Mucosa of descending colon (tissue), 3 donors: ENCODE measurements around the gene EID2B. TPM values are rescaled to one million over a fixed set of nuclear protein-coding genes. Genes with fewer than 3 reads are reported as not detected.

Experiments used
- ATAC-seq: fragments of 200-7000 bp; cut with Tn5 transposase; one replicate; pipeline ENCODE4 v1.9.1; 2020; ENCODE audit warnings: mild to moderate bottlenecking, moderate library complexity
- DNase-seq, 3 donors: peaks; one replicate each; pipeline ENCODE4 v3.0.0-alpha.2; 2020
- H3K36me3 ChIP-seq: fragments of 200-600 bp; one replicate; pipeline ENCODE4 v1.8.0; 2021; ENCODE audit warnings: low read depth, mild to moderate bottlenecking
- H3K4me1 ChIP-seq: fragments of 200-600 bp; one replicate; pipeline ENCODE4 v1.8.0; 2021; ENCODE audit warnings: low read depth, mild to moderate bottlenecking
- H3K4me3 ChIP-seq: fragments of 200-600 bp; one replicate; pipeline ENCODE4 v1.8.0; 2021; ENCODE audit warnings: mild to moderate bottlenecking
- H3K9me3 ChIP-seq: fragments of 200-600 bp; one replicate; pipeline ENCODE4 v1.8.0; 2021; ENCODE audit warnings: mild to moderate bottlenecking
- CTCF ChIP-seq: fragments of 200-600 bp; IDR thresholded peaks from one replicate; pipeline ENCODE4 v1.8.0; 2022; ENCODE audit warnings: antibody characterized with exemption, mild to moderate bottlenecking
- intact Hi-C, 2 donors: fragments of 100-400 bp; cut with DNase I in 1 of 2; cut with micrococcal nuclease in 1 of 2; formaldehyde crosslinking; loops; one replicate each; pipeline versions ENCODE4 v1.11.0 to v1.11.1; 2022; cut with DNase I, micrococcal nuclease
- total RNA-seq, 3 donors: library from RNA; stranded (reverse); fragmentation: NEBNext Ultra II Directional in 2 of 3; extraction: Animal tissue kit (Norgen Biotek cat#: 25700) in 2 of 3; gene quantifications; one replicate each; pipeline versions ENCODE4 v1.2.1 to v1.2.4, GENCODE V29; 2021 to 2023
- donor health status: DM: no; HTN: no; CAD: no; lungs with moderate emphysema.
- donor health status: DM: no; HTN: no; CAD: no.
- donor health status: DM: no; HTN: yes; CAD: no.

Gene EID2B
- total RNA-seq, 3 donors from 2014 or later, result 0.20 to 4.2 (median 0.72) TPM

GRCh38 chr19:39518975-39519374, 13.7 kb downstream of the EID2B start:
- no peak for DNase-seq
- ATAC-seq, result no peak
- H3K4me3 ChIP-seq, result no peak overlapping the region
- H3K9me3 ChIP-seq, result no peaks in the 10 kb centered on the region
- no peak for TF ChIP-seq CTCF
- no peaks in the 10 kb centered on the region for H3K36me3 ChIP-seq
- H3K4me1 ChIP-seq, result peaks cover 11% of the 10 kb centered on the region
- intact Hi-C loops, result no loop called here

GRCh38 chr19:39518458-39518857, 14.2 kb downstream of the EID2B start:
- H3K4me1 ChIP-seq, result peaks cover 11% of the 10 kb centered on the region
- no peak for ATAC-seq
- intact Hi-C loops, result no loop called here

GRCh38 chr19:39517432-39517831, 15.2 kb downstream of the EID2B start:
- intact Hi-C loops, result no loop called here
- TF ChIP-seq CTCF, result no peak
- ATAC-seq (no peak), DNase-seq (no peak)
- H3K9me3 ChIP-seq, result no peaks in the 10 kb centered on the region
- H3K4me1 ChIP-seq, result peaks cover 11% of the 10 kb centered on the region
- no peak overlapping the region for H3K4me3 ChIP-seq
- H3K36me3 ChIP-seq, result no peaks in the 10 kb centered on the region

More at GRCh38 chr19:39518458-39518857, 14.2 kb downstream of the EID2B start:
- no peak for DNase-seq
- no peaks in the 10 kb centered on the region for H3K9me3 ChIP-seq
- H3K4me3 ChIP-seq, result no peak overlapping the region
- TF ChIP-seq CTCF, result no peak
- H3K36me3 ChIP-seq, result no peaks in the 10 kb centered on the region

GRCh38 chr19:39516270-39516669, 16.4 kb downstream of the EID2B start:
- DNase-seq (no peak), ATAC-seq (no peak)
- Histone ChIP-seq H3K9me3 (no peaks in the 10 kb centered on the region), H3K4me1 (peaks cover 11% of the 10 kb centered on the region), H3K4me3 (no peak overlapping the region), H3K36me3 (no peaks in the 10 kb centered on the region)
- intact Hi-C loops, result no loop called here
- TF ChIP-seq CTCF, result no peak

GRCh38 chr19:39515551-39516191, 17.0 kb downstream of the EID2B start:
- ATAC-seq (no peak), DNase-seq (no peak)
- no peaks in the 10 kb centered on the region for H3K9me3 ChIP-seq
- peaks cover 11% of the 10 kb centered on the region for H3K4me1 ChIP-seq
- intact Hi-C loops, result no loop called here
- no peak overlapping the region for H3K4me3 ChIP-seq
- no peak for TF ChIP-seq CTCF
- no peaks in the 10 kb centered on the region for H3K36me3 ChIP-seq
